ENCODE measurements around the gene ENTPD3.

GRCh38 chr3:40463579-40463978 lies 76.6 kb downstream of the ENTPD3 start:
- TF ChIP-seq CTCF (conservative IDR thresholded peaks at IDR 0.05), result no peak
- no peak for TF ChIP-seq ZFX (IDR thresholded peaks at IDR 0.05)
